ENCODE results near the gene PHF12.

Gene PHF12

DNA sequence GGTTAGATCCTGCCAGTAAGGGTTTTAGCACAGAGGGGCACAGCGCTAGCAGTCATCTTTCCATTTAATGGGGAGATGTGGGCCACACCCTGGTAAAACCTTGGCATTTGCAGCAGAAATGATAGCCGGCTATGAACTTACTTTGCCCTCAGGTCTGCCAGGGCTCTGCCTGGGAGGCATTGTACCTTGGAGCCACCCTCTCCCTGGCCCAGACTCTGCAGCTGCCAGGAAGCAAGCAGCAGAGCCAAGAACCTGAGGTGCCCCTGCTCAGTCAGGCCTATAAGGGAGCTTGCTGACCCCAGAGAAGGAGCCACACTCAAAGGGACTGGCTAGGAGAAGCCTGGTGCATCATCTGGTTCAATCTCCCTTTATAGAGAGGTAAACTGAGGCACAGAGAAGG lies 23.7 kb upstream of the PHF12 start:
- FAIRE-seq: no peak

- no peak for FAIRE-seq
These were observed 23.1 kb upstream of the PHF12 start for GRCh38 chr17:28974451-28974850.

- no peak for FAIRE-seq
These were observed 22.1 kb upstream of the PHF12 start for GRCh38 chr17:28973425-28973824.

DNA sequence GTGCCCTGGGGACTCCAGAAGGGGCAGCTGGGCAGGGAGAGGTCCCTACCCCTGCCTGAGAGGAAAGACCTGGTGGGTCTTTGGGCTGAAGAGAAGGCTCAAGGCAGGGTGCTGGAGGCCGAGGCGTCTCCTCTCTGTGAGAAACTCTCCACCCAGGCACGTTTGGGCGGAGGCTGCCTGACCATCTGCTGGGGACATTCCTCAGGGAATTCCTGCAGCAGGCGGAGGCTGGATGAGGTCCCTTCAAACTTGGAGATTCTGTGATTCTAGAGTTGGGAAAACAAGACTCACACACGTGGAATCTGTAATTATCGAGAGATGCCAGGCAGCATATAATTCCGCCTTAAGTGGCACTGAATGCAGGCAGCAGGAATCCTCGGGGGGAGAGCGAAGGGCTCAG lies 21.1 kb upstream of the PHF12 start:
- FAIRE-seq: no peak

DNA sequence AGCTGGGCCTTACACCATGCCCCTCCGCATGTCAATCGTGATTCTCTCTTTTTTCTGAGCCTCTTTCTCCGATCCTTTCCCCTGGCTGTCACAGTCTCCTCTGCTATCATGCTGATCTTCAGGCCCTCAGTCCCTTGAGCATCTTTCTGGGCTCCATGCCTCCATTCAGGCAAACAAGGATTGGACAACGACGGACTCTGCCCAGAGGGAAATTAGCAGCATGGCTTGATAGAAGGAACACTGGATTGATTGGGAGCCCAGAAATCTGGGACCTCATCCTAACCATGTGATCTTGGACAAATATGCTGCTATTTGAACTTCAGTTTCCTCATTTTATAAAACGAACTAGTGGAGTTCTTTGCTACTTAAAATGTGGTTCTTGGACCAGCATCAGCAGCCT lies 19.6 kb upstream of the PHF12 start:
- no peak for FAIRE-seq

DNA sequence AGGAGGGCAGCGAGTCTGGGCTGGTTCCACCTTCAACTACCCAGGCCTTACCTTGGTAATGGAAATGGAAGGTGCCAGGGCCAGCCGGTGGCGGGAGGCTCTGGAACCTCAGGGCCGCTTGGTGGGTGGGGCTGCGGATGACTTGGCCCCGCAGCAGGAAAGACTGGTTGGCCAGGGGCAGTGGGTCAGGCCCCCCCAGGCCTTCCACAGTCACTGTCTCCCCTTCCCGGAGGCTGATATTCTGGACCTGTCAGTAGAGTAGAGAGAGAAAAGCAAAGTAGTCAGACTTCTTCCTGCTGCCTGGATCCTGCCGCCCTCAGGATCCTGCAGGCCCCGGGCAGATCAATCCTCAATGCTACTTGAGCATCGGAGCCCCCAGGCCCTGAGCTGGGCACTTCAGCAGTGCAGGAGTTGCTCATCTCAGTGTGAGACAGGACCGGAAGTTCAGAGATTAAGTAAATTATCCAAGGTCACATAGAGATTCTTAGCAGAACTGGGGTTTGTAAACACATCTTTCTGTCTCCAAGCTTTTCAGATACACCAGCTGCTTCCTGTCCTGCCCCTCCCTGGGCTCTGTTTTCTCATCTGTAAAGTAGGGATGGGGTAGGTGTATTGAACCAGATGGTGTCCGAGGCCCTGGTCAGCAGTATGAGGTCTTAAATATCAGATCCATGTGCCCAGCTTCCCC lies 18.5 kb upstream of the PHF12 start:
- FAIRE-seq: no peak

DNA sequence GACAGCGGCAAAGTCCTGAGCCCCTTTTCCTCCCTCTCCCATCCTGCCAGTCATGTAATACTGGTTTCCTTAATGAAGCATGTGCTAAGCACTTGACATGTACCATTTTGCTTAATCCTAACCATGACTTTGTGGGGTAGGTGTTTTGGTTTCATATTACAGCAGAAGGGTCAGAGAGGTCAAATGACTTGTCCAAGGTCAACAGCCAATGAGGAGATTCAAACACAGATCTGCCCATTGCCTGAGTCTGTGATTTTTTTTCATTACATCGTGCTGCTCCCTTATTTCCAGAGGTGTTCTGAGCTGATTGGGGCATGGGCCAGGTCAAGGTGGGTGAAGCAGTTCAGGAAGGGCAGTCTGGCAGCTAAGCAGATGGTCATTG lies 17.6 kb upstream of the PHF12 start:
- no peak for FAIRE-seq

DNA sequence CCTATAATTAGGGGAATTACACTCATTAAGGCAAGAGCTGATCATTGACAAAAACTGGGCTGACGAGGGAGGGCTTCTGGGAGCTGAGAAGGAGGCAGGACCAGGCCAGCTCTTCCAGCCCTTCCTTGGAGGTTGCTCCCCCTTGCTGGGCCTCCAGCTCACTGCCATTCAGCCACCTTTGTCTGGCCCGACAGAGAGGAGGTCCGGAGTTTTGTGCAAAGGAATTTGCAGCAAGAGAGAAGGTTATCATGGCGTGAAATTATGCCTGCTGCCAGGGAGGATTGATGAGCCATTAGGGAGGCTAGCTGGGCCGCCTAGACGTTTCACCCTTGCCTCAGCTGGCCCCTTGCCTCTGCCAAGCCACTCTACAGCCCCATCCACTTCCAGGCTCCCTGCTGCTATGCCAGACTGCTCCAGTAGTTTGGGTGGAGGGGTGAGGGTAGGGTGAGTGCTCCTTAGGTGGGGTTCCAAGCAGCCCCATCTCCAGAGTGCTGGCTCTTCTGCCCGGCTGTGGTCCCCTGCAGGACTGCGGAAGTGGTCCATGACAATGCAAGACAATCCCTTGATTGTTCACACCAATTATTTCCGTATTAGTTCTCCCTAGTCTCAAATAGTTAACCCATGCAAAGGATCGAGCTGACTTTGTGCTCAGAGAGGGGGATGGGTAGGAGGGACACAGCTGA lies 17.1 kb upstream of the PHF12 start:
- FAIRE-seq: no peak

DNA sequence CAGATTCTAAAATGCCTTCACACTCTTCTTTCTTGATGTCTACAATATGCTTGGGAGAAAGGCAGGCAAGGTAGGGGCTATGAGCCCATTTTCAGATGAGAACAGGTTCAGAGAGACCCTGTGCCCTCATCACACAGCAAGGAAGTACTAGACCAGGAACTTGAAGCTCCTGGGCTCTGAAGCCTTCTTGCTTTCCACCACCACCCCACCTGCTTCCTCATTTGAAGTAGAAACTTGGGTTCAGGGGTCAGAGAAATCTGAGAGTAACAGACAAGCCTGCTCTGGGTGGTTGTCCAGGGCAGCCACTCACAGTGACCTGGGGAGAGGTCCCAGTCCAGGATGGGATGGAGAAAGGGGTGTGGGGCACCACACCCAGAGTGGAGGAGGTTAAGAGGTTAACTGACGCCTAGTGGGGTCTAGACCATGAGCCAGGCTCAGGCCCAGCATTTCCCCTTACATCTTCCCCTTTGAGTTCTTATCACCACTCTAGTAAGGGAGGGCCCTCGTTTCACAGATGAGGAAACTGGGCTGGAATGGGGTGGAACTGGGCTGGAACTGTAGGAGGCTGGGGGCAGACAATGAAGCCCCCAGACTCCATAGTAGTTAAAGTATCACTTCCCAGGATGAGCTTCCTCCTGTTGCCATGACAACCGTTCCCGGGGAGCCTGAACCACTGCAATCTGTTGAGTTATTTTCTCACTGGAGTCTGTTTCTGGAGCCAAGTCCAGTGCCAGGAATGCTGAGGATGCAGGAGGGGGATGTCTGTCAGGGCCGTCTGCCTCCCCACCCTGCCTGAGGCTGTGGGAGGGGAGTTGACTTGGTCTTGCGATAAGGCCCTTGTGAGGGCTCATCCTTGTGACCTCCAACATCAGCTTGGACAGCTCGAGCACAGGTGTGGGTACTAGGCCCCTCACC lies 16.2 kb upstream of the PHF12 start:
- no peak for FAIRE-seq

DNA sequence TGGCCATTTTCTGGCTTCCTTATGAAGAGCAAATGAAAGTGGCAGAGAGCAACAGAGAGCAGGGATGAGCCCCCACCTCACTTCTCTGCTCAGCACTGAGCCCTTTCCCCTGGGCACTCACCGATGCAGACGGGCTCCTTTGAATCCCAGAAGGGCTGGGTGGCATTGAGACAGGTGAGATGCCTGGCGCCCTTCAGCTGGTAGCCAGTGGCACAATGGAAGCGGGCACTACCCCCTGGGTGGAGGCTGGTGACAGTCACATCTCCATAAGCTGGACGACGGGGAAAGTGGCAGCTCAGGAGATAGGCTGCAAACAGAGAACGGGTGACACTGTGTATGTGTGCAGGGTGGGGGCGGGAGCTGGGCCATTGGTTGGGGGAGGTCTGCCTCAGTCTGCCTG lies 12.5 kb upstream of the PHF12 start:
- FAIRE-seq: no peak

DNA sequence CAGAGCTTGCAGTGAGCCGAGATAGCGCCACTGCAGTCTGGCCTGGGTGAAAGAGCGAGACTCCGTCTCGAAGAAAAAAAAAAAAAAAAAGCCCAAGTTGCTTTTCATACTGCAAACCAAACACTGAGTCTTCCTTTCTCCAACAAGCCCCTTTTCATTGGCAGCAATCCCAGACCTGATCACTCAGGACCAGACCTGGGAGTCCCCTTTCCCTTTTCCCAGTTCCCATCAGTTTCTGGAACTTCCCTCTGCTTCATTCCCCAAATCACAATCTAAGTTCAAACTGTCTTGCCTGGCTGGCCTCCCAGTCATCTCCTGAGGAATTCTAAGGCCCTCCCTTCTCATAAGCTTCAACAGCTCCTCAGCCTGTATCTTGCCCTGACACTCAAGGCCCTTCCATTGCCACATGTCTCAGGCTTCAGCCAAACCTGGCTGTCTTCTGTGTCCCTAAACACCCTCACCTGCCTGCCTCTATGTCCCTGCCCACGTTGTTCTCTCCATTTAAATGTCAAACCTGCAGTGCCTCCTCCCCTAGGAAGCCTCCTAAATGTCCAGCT lies 11.8 kb upstream of the PHF12 start:
- no peak for FAIRE-seq

DNA sequence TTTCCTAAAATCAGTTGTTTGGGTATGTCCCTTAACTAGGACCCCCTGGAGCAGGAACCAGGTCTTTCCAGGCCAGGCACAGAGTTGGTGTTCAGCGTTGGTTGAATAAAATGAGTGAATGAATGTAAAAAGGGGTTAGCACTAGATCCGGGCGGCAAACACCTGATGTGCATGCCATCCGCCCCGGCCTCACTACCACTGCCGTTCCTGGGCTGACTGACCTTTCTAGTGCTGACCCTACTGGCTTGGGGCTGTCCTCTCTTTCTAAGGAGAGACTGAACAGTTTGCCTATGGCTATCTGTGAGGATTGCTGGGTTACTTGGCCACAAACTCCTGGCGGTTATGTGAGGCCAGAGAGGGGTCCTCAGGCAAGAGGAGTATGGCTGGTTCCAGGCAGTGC lies 10.1 kb upstream of the PHF12 start:
- FAIRE-seq: no peak

DNA sequence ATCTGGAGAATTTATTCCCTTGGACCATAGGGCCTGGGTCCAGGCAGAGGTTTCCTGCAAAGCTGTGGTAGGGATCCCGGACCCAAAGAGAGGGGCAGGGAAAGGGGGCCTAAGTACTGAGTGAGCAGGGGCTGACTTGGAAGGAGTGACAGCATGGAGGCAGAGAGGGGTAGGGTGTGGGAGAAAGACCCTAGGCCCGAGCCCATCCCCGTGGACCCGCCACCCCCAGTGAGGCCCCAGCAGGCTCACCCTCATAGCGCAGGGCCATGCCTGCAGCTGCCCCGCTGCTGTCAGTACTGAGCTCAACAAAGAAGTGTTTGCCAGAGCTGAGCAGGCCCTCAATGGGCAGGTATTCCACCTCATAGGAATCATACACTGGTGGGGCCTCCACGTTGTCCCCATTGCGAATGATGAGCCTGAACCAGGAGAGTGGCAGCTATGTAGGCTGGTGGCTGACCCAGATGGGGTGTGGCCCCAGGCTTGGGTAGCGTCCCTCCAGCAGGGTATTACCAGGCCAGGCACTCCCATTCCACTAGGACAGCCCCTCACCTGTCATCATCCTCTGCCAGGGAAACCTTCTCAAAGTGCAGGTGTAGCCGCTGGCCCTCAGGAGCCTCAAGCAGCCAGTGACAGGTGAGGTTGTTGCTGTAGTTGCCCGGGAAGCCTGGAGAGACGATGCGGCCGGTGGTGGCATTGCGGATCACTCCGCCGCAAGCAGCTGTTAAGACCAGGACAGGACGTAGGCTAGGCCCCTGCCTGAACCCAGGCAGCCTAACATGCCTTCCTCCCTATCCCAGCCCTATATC lies 9.1 kb upstream of the PHF12 start:
- no peak for FAIRE-seq

GRCh38 chr17:28959471-28959871 lies 8.2 kb upstream of the PHF12 start:
- FAIRE-seq: no peak

GRCh38 chr17:28958820-28959455 lies 7.6 kb upstream of the PHF12 start:
- no peak for FAIRE-seq

DNA sequence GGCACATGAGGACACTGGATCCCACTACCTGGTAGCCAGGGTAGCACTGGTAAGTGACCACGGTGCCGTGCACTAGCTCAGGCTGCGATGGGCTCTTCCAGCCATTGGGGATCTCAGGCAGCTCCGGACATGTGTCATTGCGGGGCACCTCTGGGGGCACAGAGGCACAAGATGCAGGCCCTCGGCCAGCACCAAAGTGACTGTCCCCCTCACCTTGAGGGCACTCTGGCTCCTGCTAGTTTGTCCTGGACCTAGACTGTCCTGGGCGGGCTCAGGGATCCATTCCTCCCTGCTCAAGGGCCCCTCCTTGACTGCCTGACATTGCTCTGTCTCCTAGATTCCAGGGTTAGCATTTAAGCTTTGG lies 6.7 kb upstream of the PHF12 start:
- no peak for FAIRE-seq

DNA sequence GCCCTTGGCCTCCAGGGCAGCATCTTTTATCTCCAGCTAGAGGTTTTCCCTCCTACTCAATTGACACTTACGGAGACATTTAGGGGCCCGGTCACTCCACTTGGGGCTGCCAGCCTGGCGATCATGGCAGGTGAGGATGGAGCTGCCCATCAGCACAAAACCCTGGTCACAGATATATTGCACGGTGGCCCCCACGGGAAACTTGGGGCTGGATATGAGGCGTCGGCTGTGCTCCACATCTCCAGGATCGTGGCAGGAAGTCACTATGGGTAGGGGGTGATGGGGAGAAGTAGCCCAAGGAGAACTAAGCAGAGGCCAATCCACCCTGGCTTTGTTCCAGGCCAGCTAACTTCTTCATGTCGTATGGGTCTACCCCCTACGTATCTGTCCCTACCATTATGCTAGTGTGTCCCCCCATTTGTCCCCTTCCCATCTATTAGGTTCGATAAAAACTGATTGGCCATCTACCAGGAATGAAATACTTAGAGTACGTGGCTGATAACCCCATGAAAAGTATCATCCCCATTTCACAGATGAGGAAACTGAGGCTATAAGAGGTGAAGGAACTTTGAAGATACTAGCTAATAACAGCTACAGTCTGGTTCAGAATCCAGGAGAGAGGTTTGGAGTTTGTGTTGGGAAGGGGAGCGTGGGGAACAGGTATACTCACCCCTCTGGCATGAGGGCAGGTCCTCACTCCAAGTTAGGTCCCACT lies 6.1 kb upstream of the PHF12 start:
- no peak for FAIRE-seq

DNA sequence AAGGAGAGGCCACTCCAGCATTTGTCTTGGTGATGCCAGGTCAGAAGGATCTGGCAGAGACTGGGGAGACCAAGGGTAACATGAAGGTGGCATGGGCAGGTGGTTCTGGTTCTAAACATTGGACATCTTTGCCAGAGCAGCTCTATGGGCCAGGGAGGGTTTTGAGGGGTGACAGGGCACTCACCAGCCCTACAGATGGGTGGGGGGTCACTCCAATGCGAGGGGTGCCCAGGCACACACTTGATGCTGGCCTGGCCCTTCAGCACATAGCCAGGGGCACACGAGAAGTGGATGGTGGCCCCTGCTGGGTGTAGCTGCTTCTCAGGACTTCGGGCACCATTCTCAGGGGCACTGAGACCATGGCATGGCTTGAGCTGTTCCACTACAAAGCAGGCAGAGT lies 5.5 kb upstream of the PHF12 start:
- no peak for FAIRE-seq

DNA sequence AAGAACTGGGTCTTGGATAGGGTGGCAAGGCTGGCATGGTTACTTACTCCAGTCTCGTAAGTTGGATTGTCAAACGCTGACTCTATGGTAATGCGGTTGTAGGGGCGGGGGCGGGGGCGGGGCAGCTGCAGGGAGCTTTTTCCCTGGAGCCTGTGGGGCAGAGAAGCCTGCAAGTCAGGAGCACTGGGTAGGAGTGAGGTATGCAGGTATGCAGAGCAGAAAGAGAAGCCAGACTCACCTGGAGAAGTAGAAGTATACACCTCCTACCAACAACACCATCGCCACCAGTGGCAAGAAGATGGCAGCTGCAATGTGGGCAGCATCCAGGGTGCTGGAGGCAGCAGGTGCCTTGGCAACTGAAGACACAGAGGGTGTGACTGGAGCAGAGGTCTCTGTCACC lies 4.8 kb upstream of the PHF12 start:
- no peak for FAIRE-seq

DNA sequence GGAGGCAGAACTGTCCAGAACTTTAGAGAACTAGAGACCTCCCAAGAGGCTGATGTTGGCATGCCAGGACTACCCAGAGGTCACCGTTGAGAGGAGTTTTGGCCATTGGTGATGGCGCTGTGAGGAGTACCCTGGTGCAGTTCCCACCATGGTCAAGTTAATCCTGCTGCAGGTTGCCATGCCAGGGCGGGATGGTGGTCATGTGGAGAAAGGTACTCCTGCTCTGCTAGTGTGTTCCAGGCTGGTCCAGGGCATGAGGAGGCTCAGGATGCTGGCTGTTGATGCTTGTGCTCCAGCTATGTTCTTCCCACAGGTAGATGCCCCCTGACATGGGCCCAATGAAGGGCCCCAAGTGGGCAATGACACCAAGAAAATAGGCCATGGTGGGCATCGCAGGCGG lies 4.1 kb upstream of the PHF12 start:
- FAIRE-seq: no peak

DNA sequence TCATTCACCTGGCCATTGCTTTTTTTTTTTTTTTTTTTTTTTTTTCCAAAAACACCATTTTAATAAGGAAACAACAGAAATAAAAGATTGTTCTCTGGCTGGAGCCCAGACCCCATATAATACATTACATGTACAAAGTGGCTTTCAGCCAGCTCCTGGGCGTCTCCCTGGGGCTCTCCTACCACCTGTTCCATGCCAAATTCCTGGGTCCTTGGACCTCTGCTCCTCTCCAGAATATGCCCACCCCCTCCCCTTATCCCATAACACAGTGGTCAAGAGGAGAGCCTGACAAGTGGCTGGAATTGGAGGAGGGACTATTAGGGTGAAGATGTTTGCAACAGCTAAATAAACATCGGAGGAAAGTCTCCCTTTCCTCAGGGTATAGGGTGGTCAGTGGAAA lies 3.6 kb upstream of the PHF12 start:
- no peak for FAIRE-seq
